HG03135 (cell line): Measurements from ENCODE around the gene AHNAK.
"Not testable (repeated sequence)": the region's sequence is repeated elsewhere in the genome, so short reads cannot be mapped to it uniquely, and the experiment has no call there.

Experiments
- ATAC-seq: cut with Tn5 transposase; IDR thresholded peaks from one replicate; pipeline ENCODE4 v1.9.1; 2021; ENCODE audit warnings: mild to moderate bottlenecking, moderate library complexity; ENCODE audit not compliant: unreplicated experiment

The AHNAK gene

GRCh38 chr11:62573592-62574362 is 27.2 kb upstream of the AHNAK start, which contains the start of gene EEF1G:
Gene EEF1G, minus strand, starts transcription at chr11:62573891. Its CDS starts 49 bp downstream, at chr11:62573842.
- peak; percentile 89 for ATAC-seq

GRCh38 chr11:62573006-62573591 is 26.5 kb upstream of the AHNAK start:
- no peak for ATAC-seq

GRCh38 chr11:62572431-62572830 is 25.8 kb upstream of the AHNAK start:
- ATAC-seq, result no peak

- ATAC-seq, result not testable (repeated sequence)
Measured at GRCh38 chr11:62571493-62571892, 24.9 kb upstream of the AHNAK start.

- ATAC-seq, result not testable (repeated sequence)
Measured at GRCh38 chr11:62570903-62571302, 24.3 kb upstream of the AHNAK start.

GRCh38 chr11:62569611-62570010 is 23.0 kb upstream of the AHNAK start:
- no peak for ATAC-seq

- no peak for ATAC-seq
Measured at GRCh38 chr11:62567018-62567633, 20.5 kb upstream of the AHNAK start.

- no peak for ATAC-seq
Measured at GRCh38 chr11:62566247-62566646, 19.6 kb upstream of the AHNAK start.

- no peak for ATAC-seq
Measured at GRCh38 chr11:62565100-62565802, 18.6 kb upstream of the AHNAK start.

- ATAC-seq, result not testable (repeated sequence)
Measured at GRCh38 chr11:62561677-62562230, 15.1 kb upstream of the AHNAK start.

GRCh38 chr11:62560566-62561103 is 14.0 kb upstream of the AHNAK start:
- no peak for ATAC-seq

- ATAC-seq, result not testable (repeated sequence)
Measured at GRCh38 chr11:62559626-62560025, 13.0 kb upstream of the AHNAK start.

GRCh38 chr11:62559204-62559603 is 12.6 kb upstream of the AHNAK start:
- no peak for ATAC-seq

- ATAC-seq, result no peak
Measured at GRCh38 chr11:62558669-62559068, 12.1 kb upstream of the AHNAK start.

GRCh38 chr11:62556875-62557631 is 10.4 kb upstream of the AHNAK start:
- peak; percentile 12 for ATAC-seq

GRCh38 chr11:62556108-62556874 is 9.7 kb upstream of the AHNAK start:
- peak; percentile 31 for ATAC-seq

GRCh38 chr11:62555464-62556107 is 9.0 kb upstream of the AHNAK start:
- ATAC-seq, result peak; percentile 37

GRCh38 chr11:62554387-62555167 is 8.0 kb upstream of the AHNAK start:
- no peak for ATAC-seq
